Measurements from ENCODE around the gene HEMGN. TPM values are rescaled to one million over a fixed set of nuclear protein-coding genes. Genes with fewer than 3 reads are reported as not detected.

Gene HEMGN
- total RNA-seq, 1 experiment from 2014 or later, result not detected

- H3K36me3 ChIP-seq (ENCODE audit: control insufficient read depth, insufficient read depth, low read length), result no peaks in the 10 kb centered on the region
- H3K27me3 ChIP-seq (replicated peaks; ENCODE audit: control insufficient read depth, insufficient read depth, low read length), result no peaks in the 10 kb centered on the region
- ChIA-PET CTCF (interaction anchor here (0.6 kb wide), 1 partner anchor 31 kb away, joined by 10 read pairs; no protein-coding TSS in a partner anchor), POLR2A (no interaction called here)
- BruUV-seq (replicated peaks), result no TSS peak
- H3K27ac Mint-ChIP-seq (ENCODE audit: unreplicated experiment), result no peak overlapping the region
- no peak overlapping the region for H3K4me3 ChIP-seq (ENCODE audit: low read depth, low read length)
- no peaks in the 10 kb centered on the region for H3K36me3 Mint-ChIP-seq (ENCODE audit: insufficient read depth, unreplicated experiment)
- intact Hi-C loops (cut with micrococcal nuclease; ENCODE audit: unreplicated experiment), result no loop called here
- H3K27me3 Mint-ChIP-seq (ENCODE audit: insufficient read depth, unreplicated experiment), result peaks cover 6% of the 10 kb centered on the region
- no peaks in the 10 kb centered on the region for H3K4me1 Mint-ChIP-seq (ENCODE audit: low read depth, unreplicated experiment)
- no peak for TF ChIP-seq CTCF (IDR thresholded peaks at IDR 0.05; ENCODE audit: insufficient read depth in 1 of 2, low read depth in 1 of 2, low read length in 1 of 2, severe bottlenecking in 1 of 2, unreplicated experiment in 1 of 2)
- H3K4me3 Mint-ChIP-seq (ENCODE audit: unreplicated experiment), result no peak overlapping the region
- no peaks in the 10 kb centered on the region for H3K9me3 Mint-ChIP-seq (ENCODE audit: unreplicated experiment)
- H3K9me3 ChIP-seq, result no peaks in the 10 kb centered on the region
- DNase-seq, result no peak
- no peaks in the 10 kb centered on the region for H3K4me1 ChIP-seq
These were observed 21.6 kb upstream of the HEMGN start for GRCh38 chr9:97959585-97959984.

- Histone ChIP-seq H3K36me3 (ENCODE audit: control insufficient read depth, insufficient read depth, low read length) (no peaks in the 10 kb centered on the region), H3K9me3 (no peaks in the 10 kb centered on the region), H3K4me1 (no peaks in the 10 kb centered on the region), H3K4me3 (ENCODE audit: low read depth, low read length) (no peak overlapping the region), H3K27me3 (replicated peaks; ENCODE audit: control insufficient read depth, insufficient read depth, low read length) (no peaks in the 10 kb centered on the region)
- BruUV-seq (replicated peaks), result no TSS peak
- Mint-ChIP-seq H3K4me1 (ENCODE audit: low read depth, unreplicated experiment) (no peaks in the 10 kb centered on the region), H3K9me3 (ENCODE audit: unreplicated experiment) (no peaks in the 10 kb centered on the region), H3K4me3 (ENCODE audit: unreplicated experiment) (no peak overlapping the region), H3K36me3 (ENCODE audit: insufficient read depth, unreplicated experiment) (no peaks in the 10 kb centered on the region), H3K27ac (ENCODE audit: unreplicated experiment) (no peak overlapping the region), H3K27me3 (ENCODE audit: insufficient read depth, unreplicated experiment) (peaks cover 4% of the 10 kb centered on the region)
- no peak for DNase-seq
- intact Hi-C loops (cut with micrococcal nuclease; ENCODE audit: unreplicated experiment), result no loop called here
- ChIA-PET POLR2A (no interaction called here), CTCF (interaction anchor here (0.6 kb wide), 1 partner anchor 32 kb away, joined by 10 read pairs; no protein-coding TSS in a partner anchor)
- no peak for TF ChIP-seq CTCF (IDR thresholded peaks at IDR 0.05; ENCODE audit: insufficient read depth in 1 of 2, low read depth in 1 of 2, low read length in 1 of 2, severe bottlenecking in 1 of 2, unreplicated experiment in 1 of 2)
These were observed 21.0 kb upstream of the HEMGN start for GRCh38 chr9:97958812-97959511.

DNA sequence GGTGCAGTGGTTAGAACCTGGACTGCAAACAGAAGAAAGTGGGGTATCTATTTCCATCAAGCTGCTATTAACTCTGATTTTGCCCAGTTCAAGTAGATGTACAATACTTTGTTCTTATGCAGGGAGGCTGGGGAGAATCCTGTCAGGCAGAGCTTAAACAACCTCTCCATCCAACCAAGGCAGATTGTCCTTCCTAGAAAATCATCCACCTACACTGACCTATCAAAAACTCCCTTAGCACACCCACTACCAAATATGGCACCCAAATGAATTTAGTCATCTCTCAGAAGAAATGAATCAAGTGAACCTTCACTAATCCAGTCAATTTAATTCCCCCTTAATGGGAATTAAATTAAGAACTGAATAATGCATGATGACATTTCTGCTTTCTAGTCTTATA lies 18.4 kb upstream of the HEMGN start:
- CTCF ChIA-PET, result interaction anchor here (1.0 kb wide), 1 partner anchor 33 kb away, joined by 3 read pairs; no protein-coding TSS in a partner anchor
- Mint-ChIP-seq H3K9me3 (ENCODE audit: unreplicated experiment) (no peaks in the 10 kb centered on the region), H3K27me3 (ENCODE audit: insufficient read depth, unreplicated experiment) (no peaks in the 10 kb centered on the region), H3K4me1 (ENCODE audit: low read depth, unreplicated experiment) (no peaks in the 10 kb centered on the region), H3K27ac (ENCODE audit: unreplicated experiment) (no peak overlapping the region), H3K4me3 (ENCODE audit: unreplicated experiment) (no peak overlapping the region), H3K36me3 (ENCODE audit: insufficient read depth, unreplicated experiment) (no peaks in the 10 kb centered on the region)
- H3K27me3 ChIP-seq (replicated peaks; ENCODE audit: control insufficient read depth, insufficient read depth, low read length), result no peaks in the 10 kb centered on the region
- no TSS peak for BruUV-seq (replicated peaks)
- H3K36me3 ChIP-seq (ENCODE audit: control insufficient read depth, insufficient read depth, low read length), result no peaks in the 10 kb centered on the region
- TF ChIP-seq CTCF (IDR thresholded peaks at IDR 0.05; ENCODE audit: insufficient read depth in 1 of 2, low read depth in 1 of 2, low read length in 1 of 2, severe bottlenecking in 1 of 2, unreplicated experiment in 1 of 2), result no peak
- POLR2A ChIA-PET, result no interaction called here
- intact Hi-C loops (cut with micrococcal nuclease; ENCODE audit: unreplicated experiment), result no loop called here
- DNase-seq, result no peak
- no peaks in the 10 kb centered on the region for H3K4me1 ChIP-seq
- no peak overlapping the region for H3K4me3 ChIP-seq (ENCODE audit: low read depth, low read length)
- H3K9me3 ChIP-seq, result no peaks in the 10 kb centered on the region

Measured in Caco-2 (cell line).